HCT116 (cell line): ENCODE results near the gene IGFN1. TPM values are rescaled to one million over a fixed set of nuclear protein-coding genes. Genes with fewer than 3 reads are reported as not detected.

Experiments used
- ATAC-seq: fragments of 200-7000 bp; cut with Tn5 transposase; 2 replicates; pipeline ENCODE4 v1.9.1; 2020; ENCODE audit warnings: mild to moderate bottlenecking, moderate library complexity
- BruUV-seq: library from RNA; stranded (reverse); fragments of 400-500 nt; replicated peaks from 2 replicates; lab custom pipeline; 2021; lab: Mats Ljungman, UMichigan
- CTCF ChIA-PET: fragments of 300-600 bp; sonication (Branson Sonifier 250); formaldehyde crosslinking; loops from one replicate; lab custom pipeline; 2021; ENCODE audit warnings: antibody characterized with exemption; lab: Charles Lee
- POLR2A ChIA-PET: fragments of 300-600, 350-600 bp; sonication (Branson Sonifier 250); formaldehyde crosslinking; loops from one replicate; lab custom pipeline; 2021; ENCODE audit warnings: antibody characterized with exemption; lab: Charles Lee
- RAD21 ChIA-PET, 2 experiments: fragments of 300-600 bp; sonication (Branson Sonifier 250); formaldehyde crosslinking; loops; one replicate each; lab custom pipeline; 2023; ENCODE audit warnings: low total read pairs in 2 of 2; ENCODE audit not compliant: uncharacterized antibody in 2 of 2, unreplicated experiment in 2 of 2, low non-redundant PET in 1 of 2; lab: Charles Lee
- DNase-seq: peaks from one replicate; pipeline ENCODE4 v3.0.0-alpha.2; 2010; ENCODE audit warnings: low read depth, low spot score
- H2AFZ ChIP-seq: fragments of 200-600 bp; shearing (Covaris generic), sonication (generic); 2 replicates; pipeline ENCODE4 v1.6.1; 2017; ENCODE audit warnings: low read depth, mixed run types, mixed read lengths, antibody characterized with exemption, low read length; ENCODE audit not compliant: poor library complexity, severe bottlenecking
- H3K27ac ChIP-seq: 2 replicates; pipeline ENCODE4 v1.5.1; 2012; ENCODE audit warnings: low read depth, low read length
- H3K27me3 ChIP-seq: fragments of 200-600 bp; sonication (generic); 2 replicates; pipeline ENCODE4 v1.6.1; 2016; ENCODE audit warnings: mixed run types, low read length, mixed read lengths; ENCODE audit not compliant: insufficient read depth
- H3K36me3 ChIP-seq, 2 experiments: fragments of 200-500 bp in 1 of 2; fragments of 200-600 bp in 1 of 2; sonication (Bioruptor generic) in 1 of 2; sonication (generic) in 1 of 2; 2 replicates each; pipeline versions ENCODE4 v1.5.1 to v1.6.1; 2014 to 2016; ENCODE audit warnings: low read length in 2 of 2, inconsistent platforms in 1 of 2, mixed read lengths in 1 of 2, mixed run types in 1 of 2; ENCODE audit not compliant: insufficient read depth in 2 of 2, control insufficient read depth in 1 of 2
- H3K4me1 ChIP-seq, 2 experiments: fragments of 200-600 bp in 1 of 2; sonication (generic) in 1 of 2; 2 replicates each; pipeline versions ENCODE4 v1.5.1 to v1.6.1; 2012 to 2017; ENCODE audit warnings: low read length in 2 of 2, inconsistent platforms in 1 of 2, mild to moderate bottlenecking in 1 of 2, mixed read lengths in 1 of 2, mixed run types in 1 of 2, moderate library complexity in 1 of 2; ENCODE audit not compliant: insufficient read depth in 2 of 2, control insufficient read depth in 1 of 2
- H3K4me2 ChIP-seq: fragments of 200-600 bp; sonication (generic); 2 replicates; pipeline ENCODE4 v1.6.1; 2017; ENCODE audit warnings: mixed run types, low read length, mixed read lengths
- H3K4me3 ChIP-seq, 2 experiments: fragments of 200-600 bp in 1 of 2; sonication (generic) in 1 of 2; replicated peaks in 1 of 2; 2 replicates each; pipeline ENCODE4 v1.5.1; 2011 to 2016; ENCODE audit warnings: low read length in 2 of 2, control low read depth in 1 of 2, low read depth in 1 of 2, mild to moderate bottlenecking in 1 of 2, mixed read lengths in 1 of 2, mixed run types in 1 of 2
- H3K79me2 ChIP-seq: fragments of 200-600 bp; sonication (generic); 2 replicates; pipeline ENCODE4 v1.6.1; 2017; ENCODE audit warnings: mild to moderate bottlenecking, mixed run types, low read length, moderate library complexity, mixed read lengths; ENCODE audit not compliant: insufficient read depth
- H3K9ac ChIP-seq: fragments of 200-600 bp; sonication (generic); 2 replicates; pipeline ENCODE4 v1.6.1; 2016; ENCODE audit warnings: low read length, mixed read lengths
- H3K9me2 ChIP-seq: fragments of 200-600 bp; sonication (generic), shearing (Covaris generic); 2 replicates; pipeline ENCODE4 v1.6.1; 2017; ENCODE audit warnings: mixed run types, mild to moderate bottlenecking, moderate library complexity; ENCODE audit not compliant: insufficient read depth
- H3K9me3 ChIP-seq, 2 experiments: fragments of 200-500 bp in 1 of 2; fragments of 200-600 bp in 1 of 2; sonication (Bioruptor generic) in 1 of 2; sonication (generic) in 1 of 2; 2 replicates each; pipeline ENCODE4 v1.6.1; 2014 to 2017; ENCODE audit warnings: low read length in 2 of 2, mixed read lengths in 2 of 2, inconsistent platforms in 1 of 2, low read depth in 1 of 2, mild to moderate bottlenecking in 1 of 2, mixed run types in 1 of 2, moderate library complexity in 1 of 2; ENCODE audit not compliant: control insufficient read depth in 1 of 2, insufficient read depth in 1 of 2
- H4K20me1 ChIP-seq: fragments of 200-600 bp; sonication (generic), shearing (Covaris generic); 2 replicates; pipeline ENCODE4 v1.6.1; 2017; ENCODE audit warnings: mixed run types, mild to moderate bottlenecking, moderate library complexity; ENCODE audit not compliant: insufficient read depth
- ATF3 ChIP-seq: IDR thresholded peaks from 2 replicates; pipeline ENCODE4 v1.6.1; 2012
- CBX3 ChIP-seq: IDR thresholded peaks from 2 replicates; pipeline ENCODE4 v1.6.1; 2012; ENCODE audit warnings: low read depth
- CEBPB ChIP-seq: IDR thresholded peaks from 2 replicates; pipeline ENCODE4 v1.6.1; 2012; ENCODE audit warnings: low read depth
- EGR1 ChIP-seq: IDR thresholded peaks from 2 replicates; pipeline ENCODE4 v1.6.1; 2012; ENCODE audit warnings: low read depth
- EZH2 ChIP-seq: fragments of 200-600 bp; sonication (generic); IDR thresholded peaks from 2 replicates; pipeline ENCODE4 v1.6.1; 2017; ENCODE audit warnings: antibody characterized with exemption, mixed run types
- EZH2phosphoT487 ChIP-seq: fragments of 200-600 bp; IDR thresholded peaks from 2 replicates; pipeline ENCODE4 v1.6.1; 2018; ENCODE audit warnings: antibody characterized with exemption, borderline replicate concordance
- JUND ChIP-seq: IDR thresholded peaks from 2 replicates; pipeline ENCODE4 v1.6.1; 2012
- POLR2A ChIP-seq: IDR thresholded peaks from 2 replicates; pipeline ENCODE4 v1.7.0; 2011; ENCODE audit warnings: borderline replicate concordance; ENCODE audit not compliant: insufficient read depth, insufficient read length; ENCODE audit errors: extremely low read depth
- POLR2AphosphoS5 ChIP-seq: IDR thresholded peaks from 2 replicates; pipeline ENCODE4 v1.6.1; 2011; ENCODE audit warnings: mild to moderate bottlenecking, low read depth, low read length, moderate library complexity
- RAD21 ChIP-seq: IDR thresholded peaks from 2 replicates; pipeline ENCODE4 v1.6.1; 2012; ENCODE audit warnings: low read depth, mild to moderate bottlenecking
- SIN3A ChIP-seq: IDR thresholded peaks from 2 replicates; pipeline ENCODE4 v1.6.1; 2012; ENCODE audit warnings: low read depth
- SRF ChIP-seq: IDR thresholded peaks from 2 replicates; pipeline ENCODE4 v1.6.1; 2012; ENCODE audit warnings: low read depth
- YY1 ChIP-seq: IDR thresholded peaks from 2 replicates; pipeline ENCODE4 v1.6.1; 2011; ENCODE audit warnings: low read length, low read depth, moderate library complexity, mild to moderate bottlenecking; ENCODE audit not compliant: insufficient replicate concordance; ENCODE audit errors: extremely low read depth
- ZNF274 ChIP-seq: fragments of 200-500 bp; sonication (Bioruptor generic); IDR thresholded peaks from 2 replicates; pipeline ENCODE4 v1.6.1; 2014; ENCODE audit warnings: mild to moderate bottlenecking, low read depth, low read length, inconsistent platforms
- intact Hi-C: fragments of 100-400 bp; cut with micrococcal nuclease; formaldehyde crosslinking; loops from 2 replicates; pipeline ENCODE4 v1.10.0; 2022
- total RNA-seq: library from RNA; stranded (reverse); gene quantifications from one replicate; pipeline ENCODE4 v1.2.1, GENCODE V29; 2021; ENCODE audit not compliant: unreplicated experiment
- TF ChIP-seq, protein P1 (sequence below), 3 experiments: fragments of 200-600 bp in 1 of 3; sonication (generic) in 1 of 3; IDR thresholded peaks in 2 of 3; conservative IDR thresholded peaks in 1 of 3; 2 replicates each; pipeline ENCODE4 v1.5.1; 2012 to 2017; ENCODE audit warnings: low read depth in 2 of 3, low read length in 2 of 3, antibody characterized with exemption in 1 of 3, borderline replicate concordance in 1 of 3, control low read depth in 1 of 3, mild to moderate bottlenecking in 1 of 3, mixed read lengths in 1 of 3, mixed run types in 1 of 3, moderate library complexity in 1 of 3; ENCODE audit not compliant: insufficient read depth in 1 of 3

The IGFN1 gene
- total RNA-seq, 1 experiment from 2014 or later = not detected

DNA sequence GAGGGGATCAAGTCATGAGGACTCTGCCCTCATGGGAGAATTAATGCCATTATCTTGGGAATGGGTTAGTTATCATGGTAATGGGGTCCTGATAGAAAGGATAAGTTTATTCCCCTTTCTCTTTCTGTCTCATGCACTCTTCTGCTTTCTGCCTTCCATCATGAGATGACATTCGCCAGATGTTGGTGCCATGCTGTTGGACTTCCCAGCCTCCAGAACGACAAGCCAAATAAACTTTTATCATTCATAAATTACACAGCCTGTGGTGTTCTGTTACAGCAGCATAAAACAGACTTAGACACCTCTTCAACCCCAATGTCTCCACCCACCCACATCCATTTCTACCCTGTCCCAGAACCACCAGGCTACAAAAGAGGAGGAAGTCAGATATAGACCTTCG is 11.9 kb upstream of the IGFN1 start:
- Histone ChIP-seq H3K9me3 (no peaks in the 10 kb centered on the region), H4K20me1 (no peaks in the 10 kb centered on the region), H3K27me3 (peaks cover 10% of the 10 kb centered on the region; the same call in 1 of the 2 replicates), H3K4me1 (no peaks in the 10 kb centered on the region)
- intact Hi-C loops = no loop called here
- DNase-seq = no peak
- TF ChIP-seq ATF3 (no peak), POLR2AphosphoS5 (no peak), SRF (no peak), EZH2phosphoT487 (no peak), POLR2A (no peak), RAD21 (no peak), JUND (no peak), ZNF274 (no peak), EZH2 (no peak), CBX3 (no peak), YY1 (no peak), EGR1 (no peak), CEBPB (no peak), SIN3A (no peak)
- TF ChIP-seq, protein P1, sequence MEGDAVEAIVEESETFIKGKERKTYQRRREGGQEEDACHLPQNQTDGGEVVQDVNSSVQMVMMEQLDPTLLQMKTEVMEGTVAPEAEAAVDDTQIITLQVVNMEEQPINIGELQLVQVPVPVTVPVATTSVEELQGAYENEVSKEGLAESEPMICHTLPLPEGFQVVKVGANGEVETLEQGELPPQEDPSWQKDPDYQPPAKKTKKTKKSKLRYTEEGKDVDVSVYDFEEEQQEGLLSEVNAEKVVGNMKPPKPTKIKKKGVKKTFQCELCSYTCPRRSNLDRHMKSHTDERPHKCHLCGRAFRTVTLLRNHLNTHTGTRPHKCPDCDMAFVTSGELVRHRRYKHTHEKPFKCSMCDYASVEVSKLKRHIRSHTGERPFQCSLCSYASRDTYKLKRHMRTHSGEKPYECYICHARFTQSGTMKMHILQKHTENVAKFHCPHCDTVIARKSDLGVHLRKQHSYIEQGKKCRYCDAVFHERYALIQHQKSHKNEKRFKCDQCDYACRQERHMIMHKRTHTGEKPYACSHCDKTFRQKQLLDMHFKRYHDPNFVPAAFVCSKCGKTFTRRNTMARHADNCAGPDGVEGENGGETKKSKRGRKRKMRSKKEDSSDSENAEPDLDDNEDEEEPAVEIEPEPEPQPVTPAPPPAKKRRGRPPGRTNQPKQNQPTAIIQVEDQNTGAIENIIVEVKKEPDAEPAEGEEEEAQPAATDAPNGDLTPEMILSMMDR (IDR thresholded peaks at IDR 0.05 in 2 of 3, conservative IDR thresholded peaks at IDR 0.05 in 1 of 3; ENCODE audit: borderline replicate concordance in 1 of 3, insufficient read depth in 1 of 3, low read depth in 2 of 3, low read length in 2 of 3) = no peak
- TF ChIP-seq, all 23 proteins: peak for 0
- no TSS peak for BruUV-seq
- ATAC-seq = no peak
- Histone ChIP-seq H3K9me2 (no peaks in the 10 kb centered on the region), H3K79me2 (no peaks in the 10 kb centered on the region), H2AFZ (no peak overlapping the region), H3K4me3 (no peak overlapping the region), H3K4me2 (no peak overlapping the region), H3K36me3 (no peaks in the 10 kb centered on the region), H3K9ac (no peak overlapping the region), H3K27ac (no peak overlapping the region)
- RAD21 ChIA-PET = no interaction called here
- POLR2A ChIA-PET = no interaction called here
- CTCF ChIA-PET = no interaction called here
